NT2/D1 (cell line): ENCODE data around the gene ACSM5.

Source experiments
- DNase-seq: peaks from one replicate; pipeline ENCODE4 v3.0.0-alpha.2; 2011; ENCODE audit warnings: low read depth, low spot score
- H3K27me3 ChIP-seq: 2 replicates; pipeline ENCODE4 v1.6.0; 2011; ENCODE audit warnings: mild to moderate bottlenecking; ENCODE audit not compliant: insufficient read length, insufficient read depth
- H3K36me3 ChIP-seq: 2 replicates; pipeline ENCODE4 v1.6.1; 2011; ENCODE audit warnings: mild to moderate bottlenecking, low read length, mixed read lengths; ENCODE audit not compliant: insufficient read depth, insufficient read length
- H3K4me1 ChIP-seq: 2 replicates; pipeline ENCODE4 v1.5.1; 2011; ENCODE audit not compliant: insufficient read depth, insufficient read length
- H3K4me3 ChIP-seq: 2 replicates; pipeline ENCODE4 v1.5.1; 2011; ENCODE audit warnings: low read depth; ENCODE audit not compliant: insufficient read length
- H3K9ac ChIP-seq: 2 replicates; pipeline ENCODE4 v1.6.0; 2011; ENCODE audit warnings: low read depth; ENCODE audit not compliant: insufficient read length
- H3K9me3 ChIP-seq: 2 replicates; pipeline ENCODE4 v1.5.1; 2011; ENCODE audit warnings: mild to moderate bottlenecking, low read length; ENCODE audit not compliant: insufficient read depth
- SUZ12 ChIP-seq: IDR thresholded peaks from 2 replicates; pipeline ENCODE4 v1.6.1; 2011; ENCODE audit not compliant: insufficient read length, insufficient read depth; ENCODE audit errors: extremely low read depth
- YY1 ChIP-seq: IDR thresholded peaks from 2 replicates; pipeline ENCODE4 v1.6.1; 2011; ENCODE audit not compliant: insufficient read length, insufficient read depth
- ZNF274 ChIP-seq: IDR thresholded peaks from 2 replicates; pipeline ENCODE4 v1.6.1; 2011; ENCODE audit warnings: mild to moderate bottlenecking, low read depth, low read length

The ACSM5 gene

GRCh38 chr16:20380782-20381181 lies 28.6 kb upstream of the ACSM5 start:
- Histone ChIP-seq H3K36me3 (no peaks in the 10 kb centered on the region), H3K4me3 (no peak overlapping the region), H3K27me3 (no peaks in the 10 kb centered on the region), H3K4me1 (no peaks in the 10 kb centered on the region), H3K9ac (no peak overlapping the region), H3K9me3 (no peaks in the 10 kb centered on the region)
- TF ChIP-seq SUZ12: no peak
- TF ChIP-seq ZNF274: no peak
- TF ChIP-seq YY1: no peak
- DNase-seq: no peak

DNA sequence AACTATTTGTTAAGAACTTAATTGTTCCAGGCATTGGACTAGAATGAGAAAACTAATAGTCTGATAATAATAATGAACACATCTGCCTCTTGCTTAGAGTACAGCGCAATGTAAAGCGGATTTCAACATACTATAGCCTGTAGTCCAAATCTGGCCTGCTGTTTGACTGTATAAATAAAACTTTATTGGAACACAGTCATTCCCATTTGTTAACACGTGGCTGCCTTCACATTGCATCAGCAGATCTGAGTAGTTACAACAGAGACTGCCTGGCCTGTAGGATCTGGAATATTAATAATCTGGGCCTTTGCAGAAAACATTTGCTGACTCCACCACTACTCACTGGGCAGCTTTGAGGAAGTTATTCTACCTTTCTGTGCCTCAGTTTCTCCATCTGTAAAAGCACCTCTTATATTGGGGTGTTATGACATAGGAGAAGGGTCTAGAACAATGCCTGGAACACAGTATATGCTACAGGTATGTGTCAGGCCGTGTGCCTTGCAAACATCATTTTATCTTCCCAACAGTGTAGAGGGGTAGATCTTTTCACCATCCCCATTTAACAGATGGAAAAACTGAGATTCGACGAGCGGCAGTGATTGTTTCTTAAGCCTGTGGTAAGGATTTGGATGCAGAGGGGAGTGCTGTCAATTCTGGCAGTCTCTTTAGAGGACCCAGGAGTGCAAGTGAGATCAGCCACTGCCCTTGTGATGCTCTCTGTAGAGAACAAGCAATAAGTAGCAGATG lies 27.0 kb upstream of the ACSM5 start:
- H3K4me3 ChIP-seq: no peak overlapping the region
- H3K4me1 ChIP-seq: no peaks in the 10 kb centered on the region
- H3K9ac ChIP-seq: no peak overlapping the region
- no peak for DNase-seq
- no peaks in the 10 kb centered on the region for H3K27me3 ChIP-seq
- no peaks in the 10 kb centered on the region for H3K36me3 ChIP-seq
- H3K9me3 ChIP-seq: no peaks in the 10 kb centered on the region
- TF ChIP-seq YY1 (no peak), SUZ12 (no peak), ZNF274 (no peak)

DNA sequence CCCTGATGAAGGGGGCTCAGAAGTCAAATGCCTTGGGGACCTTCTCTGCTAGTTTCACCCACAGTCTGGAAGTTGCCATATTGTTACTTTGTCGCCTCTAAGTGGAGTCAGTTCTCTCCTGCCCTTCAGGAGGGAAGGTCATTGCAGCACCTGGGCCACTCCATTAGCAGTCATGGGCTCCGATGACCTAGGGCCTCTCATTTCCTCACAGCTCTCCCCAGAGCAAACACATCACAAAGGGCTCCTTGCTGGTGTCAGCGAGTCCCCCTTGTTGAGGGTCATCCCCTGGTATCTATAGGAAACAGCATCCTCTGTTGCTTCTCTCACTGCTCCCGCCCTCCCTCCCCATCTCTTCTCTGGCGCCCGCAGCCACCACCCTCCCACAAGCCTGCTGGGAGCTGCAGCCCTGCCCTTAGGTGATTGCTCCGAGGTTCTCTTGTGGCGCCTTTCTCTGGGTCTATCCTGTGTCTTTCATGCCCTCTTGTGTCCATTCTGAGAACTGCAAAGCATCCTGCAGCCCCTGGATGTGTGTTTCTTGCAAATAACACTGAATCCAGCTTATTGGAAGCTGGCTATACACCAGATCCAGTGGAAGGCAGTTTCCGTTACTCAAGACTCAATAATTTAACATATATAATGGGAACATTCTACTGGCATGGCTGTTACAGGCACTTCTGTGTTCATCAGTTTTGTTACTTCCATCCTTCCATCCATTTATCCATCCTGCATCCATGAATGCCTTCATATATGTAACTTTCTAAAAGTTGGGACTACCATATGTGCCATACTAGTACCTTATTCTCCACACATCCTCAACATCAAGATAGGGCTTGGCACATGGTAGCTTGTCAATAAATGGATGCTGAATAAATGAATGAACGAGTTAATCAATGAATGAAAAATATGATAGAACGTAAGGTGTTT lies 26.0 kb upstream of the ACSM5 start:
- Histone ChIP-seq H3K4me3 (no peak overlapping the region), H3K27me3 (no peaks in the 10 kb centered on the region), H3K36me3 (no peaks in the 10 kb centered on the region), H3K9me3 (no peaks in the 10 kb centered on the region), H3K9ac (peak overlapping the region; percentile 16), H3K4me1 (no peaks in the 10 kb centered on the region)
- TF ChIP-seq YY1: no peak
- no peak for TF ChIP-seq ZNF274
- TF ChIP-seq SUZ12: no peak
- DNase-seq: peak; percentile 82

DNA sequence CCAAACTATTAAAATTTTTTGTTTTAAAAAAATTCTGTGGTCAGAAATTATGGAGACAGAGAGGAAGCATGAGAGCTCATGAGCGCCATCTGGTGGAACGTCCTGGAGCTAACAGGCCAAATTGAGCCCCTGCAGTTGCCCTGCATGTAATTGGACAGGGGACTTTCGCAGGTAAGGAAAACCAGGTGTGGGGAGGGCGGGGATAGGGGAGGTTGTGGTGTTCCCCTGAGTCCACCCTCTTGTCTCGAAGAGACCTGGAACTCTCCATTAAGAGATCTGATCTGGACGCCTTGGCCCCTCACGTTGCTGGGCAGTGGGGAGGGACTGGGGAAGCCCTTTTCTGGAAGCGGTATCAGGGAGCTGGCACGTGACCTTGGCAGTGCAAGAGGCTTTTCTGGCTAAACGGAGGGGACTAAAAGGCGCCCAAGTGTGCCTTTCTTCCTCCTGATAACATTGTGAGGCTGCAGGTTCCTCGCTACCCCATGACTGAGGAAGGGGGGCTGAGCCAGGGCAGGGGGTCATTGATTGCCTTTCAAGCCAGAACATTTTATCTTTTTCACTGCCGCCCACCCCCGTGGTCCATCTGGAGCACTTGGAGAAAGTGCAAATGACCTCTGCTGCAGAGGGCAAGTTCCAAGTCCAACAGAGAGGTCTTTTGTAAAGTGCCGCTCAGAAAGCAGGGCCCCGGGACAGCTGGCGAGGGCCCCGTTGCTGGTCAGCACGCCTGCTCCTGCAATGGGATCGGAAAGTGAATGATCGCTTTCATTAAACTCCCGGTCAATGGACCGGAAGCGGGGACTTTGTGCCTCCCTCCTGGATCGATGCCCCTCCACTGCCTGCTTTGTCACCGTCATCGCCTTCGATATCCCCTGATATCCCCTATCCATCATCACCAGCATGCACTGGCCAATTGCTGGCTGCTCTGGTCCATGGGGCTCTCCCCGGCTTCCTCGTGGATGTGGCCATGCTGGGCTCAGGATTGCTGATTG lies 23.2 kb upstream of the ACSM5 start:
- H3K36me3 ChIP-seq: no peaks in the 10 kb centered on the region
- H3K9me3 ChIP-seq: no peaks in the 10 kb centered on the region
- no peak overlapping the region for H3K4me3 ChIP-seq
- H3K9ac ChIP-seq: no peak overlapping the region
- peak; percentile 32 for DNase-seq
- TF ChIP-seq ZNF274 (no peak), SUZ12 (no peak), YY1 (no peak)
- H3K4me1 ChIP-seq: no peaks in the 10 kb centered on the region
- H3K27me3 ChIP-seq: no peaks in the 10 kb centered on the region

DNA sequence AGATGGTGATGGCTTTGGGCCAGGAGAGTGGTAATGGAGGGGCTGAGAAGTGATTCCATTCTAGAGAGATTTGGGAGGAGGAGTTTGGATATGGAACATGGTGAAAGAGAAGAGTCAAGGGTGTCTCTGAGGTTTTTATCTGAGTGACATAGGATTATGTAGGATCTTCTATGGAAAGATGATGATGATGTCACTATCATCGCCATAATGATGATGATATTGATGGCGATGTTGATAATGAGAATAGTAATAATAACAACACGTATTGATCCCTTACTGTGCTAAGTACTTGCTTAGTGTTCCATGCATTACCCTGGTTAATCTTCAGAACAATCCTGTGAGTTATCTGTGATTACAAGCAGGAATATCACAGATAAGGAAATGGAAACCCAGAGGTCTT lies 21.4 kb upstream of the ACSM5 start:
- TF ChIP-seq SUZ12 (no peak), ZNF274 (no peak), YY1 (no peak)
- Histone ChIP-seq H3K36me3 (no peaks in the 10 kb centered on the region), H3K4me3 (no peak overlapping the region), H3K4me1 (no peaks in the 10 kb centered on the region), H3K27me3 (no peaks in the 10 kb centered on the region), H3K9ac (no peak overlapping the region), H3K9me3 (no peaks in the 10 kb centered on the region)
- no peak for DNase-seq

DNA sequence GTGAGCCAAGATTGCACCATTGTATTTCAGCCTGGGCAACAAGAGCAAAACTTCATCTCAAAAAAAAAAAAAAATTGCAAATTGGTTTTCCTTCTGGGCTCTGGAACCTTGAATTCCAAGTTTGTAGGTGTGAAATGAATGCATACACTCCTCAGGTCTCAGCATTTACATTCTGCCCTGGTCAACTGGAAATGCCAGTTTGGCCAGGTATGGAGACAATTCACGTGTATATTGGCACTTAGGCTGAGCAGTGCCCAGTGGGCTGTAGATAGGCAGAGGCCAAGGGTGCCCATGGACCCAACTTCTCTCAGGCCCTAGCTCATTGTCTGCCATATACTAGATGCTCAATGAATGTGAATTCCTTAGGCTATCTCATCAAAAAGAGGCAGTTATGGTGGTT lies 20.5 kb upstream of the ACSM5 start:
- DNase-seq: no peak
- Histone ChIP-seq H3K9ac (no peak overlapping the region), H3K36me3 (no peaks in the 10 kb centered on the region), H3K4me1 (no peaks in the 10 kb centered on the region), H3K9me3 (no peaks in the 10 kb centered on the region), H3K27me3 (no peaks in the 10 kb centered on the region), H3K4me3 (no peak overlapping the region)
- TF ChIP-seq SUZ12 (no peak), YY1 (no peak), ZNF274 (no peak)
